GM20431 (cell line): ENCODE results near the gene SELL.

ENCODE experiments used
- in situ Hi-C: fragments of 300-500 bp; cut with MseI, MboI; formaldehyde crosslinking; loops from one replicate; pipeline ENCODE4 v1.15.0; 2020; ENCODE audit warnings: low sequenced_read_pairs; ENCODE audit not compliant: unreplicated experiment

SELL gene

DNA sequence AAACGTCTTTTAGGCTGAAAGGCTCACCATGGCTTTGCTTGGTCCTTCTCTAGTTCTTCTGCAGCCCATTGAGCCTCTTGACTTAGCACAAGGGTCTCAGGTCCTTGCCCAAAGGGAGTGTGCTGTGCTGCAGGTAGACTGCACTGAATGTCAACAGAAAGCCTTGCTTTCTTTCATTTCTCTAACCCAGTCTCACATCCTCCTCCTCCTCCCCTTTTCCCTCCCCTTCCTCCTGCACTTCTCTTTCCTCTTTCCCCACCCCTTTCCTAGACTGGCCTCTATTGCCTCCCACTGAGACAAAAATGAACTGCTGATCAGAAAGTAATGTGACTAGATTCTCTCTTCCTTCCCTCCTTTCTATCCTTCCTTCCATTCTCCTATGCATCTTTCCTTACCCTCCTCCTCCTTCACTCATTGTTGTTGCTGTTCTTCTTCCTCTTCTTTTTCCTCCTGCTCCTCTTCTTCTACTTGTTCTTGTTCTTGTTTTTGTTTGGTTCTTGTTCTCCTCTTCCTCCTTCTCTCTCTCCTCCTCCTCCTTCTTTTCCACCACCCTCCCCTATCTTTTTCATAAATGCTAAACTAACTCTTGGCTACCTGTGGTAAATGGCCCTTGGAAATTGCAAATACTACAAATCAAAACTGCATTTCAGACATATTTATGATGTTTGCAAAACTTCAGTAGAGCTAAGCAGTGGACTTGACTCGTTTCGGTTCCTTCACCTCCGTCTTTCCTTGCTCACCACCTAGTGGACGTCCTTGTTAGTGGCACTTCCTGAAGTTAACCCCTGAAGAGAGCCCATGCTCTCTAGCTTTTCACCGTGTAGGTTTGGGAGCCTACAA is at the start of gene SELL:
Gene SELL (minus strand): TSS at position 152 of the 840 bp plus-strand sequence. CDS start 122 bp downstream, at position 30.
- in situ Hi-C loops = loop anchor here (10.0 kb wide), 1 partner anchor 107 kb away; no protein-coding TSS in a partner anchor

DNA sequence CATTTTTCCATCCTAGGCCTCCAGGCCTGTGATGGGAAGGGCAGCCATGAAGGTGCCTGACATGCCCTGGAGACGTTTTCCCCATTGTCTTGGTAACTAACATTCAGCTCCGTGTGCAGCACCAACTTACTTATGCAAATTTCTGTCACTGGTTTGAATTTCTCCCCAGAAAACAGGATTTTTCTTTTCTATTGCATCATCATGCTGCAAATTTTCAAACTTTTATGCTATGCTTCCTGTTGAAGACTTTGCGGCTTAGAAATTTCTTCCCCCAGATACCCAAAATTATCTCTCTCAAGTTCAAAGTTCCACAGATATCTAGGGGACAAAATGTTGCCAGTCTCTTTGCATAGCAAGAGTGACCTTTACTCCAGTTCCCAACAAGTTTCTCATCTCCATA is 47.6 kb upstream of the SELL start:
- in situ Hi-C loops = no loop called here

- in situ Hi-C loops = no loop called here
Measured at GRCh38 chr1:169753549-169753948, 42.1 kb upstream of the SELL start.

DNA sequence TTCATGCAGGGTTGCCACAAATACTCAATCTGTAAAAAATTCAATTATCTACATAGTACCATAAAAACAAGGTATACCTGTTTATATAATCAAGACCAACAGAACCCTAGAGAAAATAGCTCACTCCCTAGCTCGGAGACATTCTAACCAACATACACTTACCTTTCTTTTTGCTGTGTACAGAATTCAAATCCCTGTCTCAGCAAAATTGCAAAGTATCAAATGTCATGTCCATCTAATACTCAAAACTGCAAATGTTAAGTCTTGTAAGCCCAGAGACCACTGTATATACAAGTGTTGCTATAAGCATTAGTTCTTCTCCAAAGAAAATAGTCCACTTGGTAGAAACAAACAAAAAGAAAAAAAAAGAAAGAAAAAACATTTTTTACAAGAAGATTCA is 38.6 kb upstream of the SELL start:
- in situ Hi-C loops = no loop called here

- in situ Hi-C loops = no loop called here
Measured at GRCh38 chr1:169746550-169746949, 35.1 kb upstream of the SELL start.

- in situ Hi-C loops = no loop called here
Measured at GRCh38 chr1:169745015-169745861, 33.8 kb upstream of the SELL start.

DNA sequence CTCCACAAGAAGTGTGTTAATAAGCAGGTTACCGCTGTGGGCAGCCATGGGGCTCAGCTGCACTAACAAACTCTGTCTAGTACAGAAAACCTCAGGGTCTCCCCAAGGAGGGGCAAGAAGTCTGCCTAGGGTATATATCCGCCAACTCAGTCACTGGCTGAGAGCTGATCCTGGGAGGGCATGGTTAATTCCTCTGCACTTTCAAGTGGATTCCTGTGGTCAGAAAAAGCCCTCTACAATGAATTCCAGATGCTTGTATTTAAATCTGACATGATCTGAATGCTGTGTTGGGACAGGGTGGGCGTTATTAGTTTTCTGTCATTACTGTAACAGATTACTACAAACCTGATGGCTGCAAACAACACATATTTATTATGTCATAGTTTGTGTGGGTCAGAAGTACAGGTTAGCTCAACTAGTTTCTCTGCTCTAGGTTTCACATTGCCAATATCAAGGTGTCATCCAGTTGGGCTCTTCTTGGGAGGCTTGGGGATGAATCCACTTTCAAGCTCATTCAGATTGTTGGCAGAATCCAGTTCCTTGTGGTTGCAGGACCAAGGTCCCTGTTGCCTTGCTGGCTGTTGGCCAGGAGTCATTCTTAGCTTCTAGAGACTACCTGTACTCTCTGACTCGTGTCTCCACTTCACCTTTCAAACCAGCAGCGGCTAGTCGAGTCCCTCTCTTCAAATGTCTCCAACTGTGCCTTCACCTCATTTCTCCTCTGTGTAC is 30.4 kb upstream of the SELL start:
- in situ Hi-C loops = no loop called here

- in situ Hi-C loops = no loop called here
Measured at GRCh38 chr1:169739980-169740379, 28.6 kb upstream of the SELL start.

DNA sequence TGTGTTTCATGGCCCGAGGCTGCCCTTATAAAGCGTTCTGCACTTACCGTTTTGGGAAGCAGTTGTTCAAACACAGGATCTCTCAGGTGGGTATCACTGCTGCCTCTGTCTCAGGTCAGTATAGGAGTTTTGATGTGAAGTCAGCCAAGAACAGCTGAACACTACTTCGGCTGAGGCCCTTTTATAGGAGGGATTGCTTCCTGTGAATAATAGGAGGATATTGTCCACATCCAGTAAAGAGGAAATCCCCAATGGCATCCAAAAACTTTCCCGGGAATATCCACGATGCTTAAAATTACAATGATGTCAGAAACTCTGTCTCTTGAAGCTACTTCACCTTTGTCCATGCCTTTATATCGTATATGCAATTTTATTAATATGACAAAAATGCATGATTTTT is 22.5 kb upstream of the SELL start, which contains the start of gene SELE:
Gene SELE (minus strand): TSS at position 156 of the 400 bp plus-strand sequence. CDS start 467 bp downstream, outside the sequence.
- in situ Hi-C loops = no loop called here

GRCh38 chr1:169731446-169731845 is 20.0 kb upstream of the SELL start:
- in situ Hi-C loops = no loop called here

DNA sequence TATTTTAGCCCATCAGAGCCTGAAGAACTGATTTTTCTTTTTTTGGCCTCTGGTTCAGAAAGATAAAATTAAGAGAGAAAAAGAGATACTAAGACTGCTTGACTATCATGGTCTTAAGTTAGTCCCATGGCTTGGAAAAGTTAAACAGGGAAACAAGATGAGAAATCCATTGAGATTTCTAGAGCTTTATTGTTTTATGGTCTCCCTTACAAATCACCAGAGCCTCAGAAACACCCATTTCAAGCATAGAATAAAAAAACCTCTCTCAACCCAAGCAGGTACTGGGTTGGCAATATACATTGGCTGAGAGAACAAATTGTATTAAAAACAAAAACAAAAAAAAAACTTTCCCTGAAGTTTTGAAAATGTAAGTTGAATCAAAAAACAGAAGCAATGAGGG is 18.6 kb upstream of the SELL start:
- in situ Hi-C loops = no loop called here

GRCh38 chr1:169727307-169727706 is 15.9 kb upstream of the SELL start:
- in situ Hi-C loops = no loop called here

DNA sequence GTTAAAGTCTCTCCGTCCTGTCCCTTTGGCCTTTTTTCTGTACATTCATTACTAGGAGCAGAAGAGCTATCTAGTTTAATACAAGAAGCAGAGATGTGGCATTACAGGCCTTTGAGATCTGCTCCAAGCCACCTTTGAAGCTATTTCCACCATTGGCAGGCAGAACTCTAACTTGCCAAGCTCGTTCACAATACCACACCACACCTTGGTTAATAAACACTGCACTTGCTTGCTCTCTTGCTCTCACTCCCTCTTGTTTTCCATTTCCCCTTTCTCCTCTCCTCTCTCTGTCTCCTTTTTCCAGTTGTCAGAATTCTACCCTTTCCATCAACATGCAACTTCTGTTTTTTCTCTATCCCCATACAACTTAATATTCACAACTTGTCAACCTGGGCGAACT is 15.4 kb upstream of the SELL start:
- in situ Hi-C loops = no loop called here

DNA sequence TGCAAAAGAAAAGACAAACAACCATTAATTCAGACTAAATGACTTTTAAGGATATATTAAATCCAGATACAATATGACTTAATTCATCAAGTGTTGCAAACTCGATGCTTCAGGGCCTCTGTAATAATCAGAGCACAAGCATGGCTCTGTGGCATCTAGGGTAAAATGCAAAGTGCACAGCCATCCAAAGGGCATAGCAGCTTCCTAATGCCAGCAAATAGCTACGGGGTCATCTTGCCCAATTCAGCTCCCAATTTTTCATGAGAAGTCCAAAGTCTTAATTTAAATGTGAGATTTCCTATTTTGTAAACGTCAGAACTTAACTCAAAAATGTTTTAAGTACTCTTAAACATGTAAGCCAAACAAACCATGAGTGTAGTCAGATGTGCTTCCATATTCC is 14.5 kb upstream of the SELL start:
- in situ Hi-C loops = no loop called here

DNA sequence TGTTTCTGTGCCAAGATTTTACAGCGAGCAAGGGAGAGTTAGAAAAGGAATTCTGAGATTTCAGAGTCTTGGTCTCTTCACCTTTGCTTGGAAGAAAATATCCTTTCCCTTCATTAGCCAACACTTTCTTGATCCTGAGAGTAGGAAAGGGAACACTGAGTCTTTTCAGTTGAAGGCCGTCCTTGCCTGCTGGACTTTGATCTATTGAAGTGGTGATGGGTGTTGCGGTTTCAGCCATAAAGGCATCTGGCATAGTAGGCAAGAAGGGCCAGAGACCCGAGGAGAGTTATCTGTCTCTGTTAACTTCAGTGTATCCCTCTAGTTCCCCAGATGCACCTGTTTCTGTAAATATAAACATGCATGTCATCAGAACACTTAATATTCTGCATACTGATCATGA is 12.7 kb upstream of the SELL start:
- in situ Hi-C loops = no loop called here

DNA sequence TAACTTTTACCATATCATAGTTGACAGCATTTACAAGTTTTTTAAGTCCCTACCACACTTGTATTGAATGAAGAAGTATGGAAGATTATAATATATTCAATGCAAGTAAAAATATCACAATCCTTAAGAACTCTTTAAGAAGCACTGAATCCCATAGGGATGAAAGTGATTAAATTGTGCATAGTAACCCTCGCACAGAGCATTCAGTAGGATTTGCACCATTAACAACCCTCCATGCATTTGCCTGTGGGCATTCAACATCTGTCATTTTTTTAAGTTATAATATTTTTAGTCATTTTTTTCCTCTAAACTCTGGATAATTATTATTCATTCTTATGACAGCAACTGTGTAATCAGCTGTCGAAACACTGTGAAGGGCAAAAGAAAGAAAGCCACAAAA is 12.3 kb upstream of the SELL start:
- in situ Hi-C loops = no loop called here

GRCh38 chr1:169722779-169723178 is 11.4 kb upstream of the SELL start:
- in situ Hi-C loops = no loop called here

GRCh38 chr1:169715100-169715499 is 3.7 kb upstream of the SELL start:
- in situ Hi-C loops = loop anchor here (10.0 kb wide), 1 partner anchor 110 kb away; no protein-coding TSS in a partner anchor

GRCh38 chr1:169713090-169713489 is 1.7 kb upstream of the SELL start:
- in situ Hi-C loops = loop anchor here (10.0 kb wide), 1 partner anchor 108 kb away; no protein-coding TSS in a partner anchor

DNA sequence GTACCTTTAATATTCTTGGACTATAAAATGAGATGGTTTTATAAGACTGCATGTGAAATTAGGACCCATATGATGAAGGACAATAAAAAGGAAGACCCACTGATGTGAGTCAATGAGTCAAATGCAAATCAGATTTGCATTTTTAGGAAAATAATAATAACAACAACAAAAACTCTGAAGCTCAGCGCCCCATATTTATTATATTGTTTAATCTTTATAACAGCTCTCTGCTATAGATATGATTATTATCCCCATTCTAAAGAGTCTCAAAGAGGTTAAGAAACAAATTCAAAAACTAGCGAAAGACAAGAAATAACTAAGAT is 850 bp upstream of the SELL start:
- in situ Hi-C loops = loop anchor here (10.0 kb wide), 1 partner anchor 107 kb away; no protein-coding TSS in a partner anchor
